Liver (tissue), 3 donors: ENCODE results near the gene BRF1.

ENCODE experiments used
- RAD21 ChIP-seq, 2 donors: IDR thresholded peaks; 2 replicates each; pipeline ENCODE4 v1.6.1; 2016; ENCODE audit warnings: antibody characterized with exemption in 2 of 2, mild to moderate bottlenecking in 2 of 2
- YY1 ChIP-seq: IDR thresholded peaks from 2 replicates; pipeline ENCODE4 v1.6.1; 2016; ENCODE audit warnings: antibody characterized with exemption, mild to moderate bottlenecking
- TF ChIP-seq, protein P1 (sequence below): fragments of 150-350 bp; IDR thresholded peaks from 2 replicates; pipeline ENCODE4 v1.5.1; 2017; ENCODE audit warnings: improper control_type of control experiment, low read depth, low read length; ENCODE audit not compliant: missing input control
- TF ChIP-seq, protein P2 (sequence below): IDR thresholded peaks from 2 replicates; pipeline ENCODE4 v1.6.1; 2016; ENCODE audit warnings: antibody characterized with exemption, mild to moderate bottlenecking
- TF ChIP-seq, protein P3 (sequence below): IDR thresholded peaks from 2 replicates; pipeline ENCODE4 v1.6.1; 2016; ENCODE audit warnings: antibody characterized with exemption
- donor health status: healthy.
- donor health status: healthy.

DNA sequence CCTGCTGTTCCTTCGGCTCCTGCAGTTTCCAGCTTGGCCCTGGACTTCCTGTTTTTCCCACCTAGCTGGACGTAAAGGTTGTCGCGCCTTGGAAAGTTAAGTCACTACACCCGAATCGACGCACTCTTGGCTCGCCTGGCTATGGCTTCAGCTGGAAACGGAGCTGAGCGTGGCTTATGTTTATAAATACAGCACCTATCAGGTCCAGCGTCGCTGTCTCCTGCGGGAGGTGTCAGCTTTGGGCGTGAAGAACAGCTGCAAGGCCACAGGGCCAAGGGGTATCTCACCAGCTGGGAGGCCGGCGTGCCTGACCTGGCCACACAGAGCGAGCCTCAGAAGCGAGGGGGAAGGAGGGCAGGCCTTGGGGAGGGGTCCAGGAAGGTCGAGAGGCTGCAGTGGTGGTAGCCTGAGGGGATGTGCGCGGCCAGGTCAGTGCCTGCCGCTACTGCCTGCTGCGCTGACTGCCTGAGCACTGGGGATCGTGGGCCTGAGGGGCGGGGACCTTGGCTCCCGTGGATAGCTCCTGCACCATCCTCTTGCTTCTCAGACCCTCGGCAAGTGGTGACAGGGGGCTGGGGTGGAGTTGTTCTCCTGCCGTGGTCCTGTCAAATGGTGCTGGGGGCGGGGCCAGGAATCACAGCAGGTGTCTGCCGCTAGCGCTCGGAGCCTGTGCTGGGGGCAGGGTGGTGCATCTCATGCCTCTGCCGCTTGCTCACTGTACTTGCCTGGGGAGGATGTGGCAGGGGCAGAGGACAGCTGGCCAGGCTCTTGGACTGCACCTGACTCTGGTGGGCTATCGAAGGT, 26.3 kb upstream of the BRF1 start:
- TF ChIP-seq, protein P1, sequence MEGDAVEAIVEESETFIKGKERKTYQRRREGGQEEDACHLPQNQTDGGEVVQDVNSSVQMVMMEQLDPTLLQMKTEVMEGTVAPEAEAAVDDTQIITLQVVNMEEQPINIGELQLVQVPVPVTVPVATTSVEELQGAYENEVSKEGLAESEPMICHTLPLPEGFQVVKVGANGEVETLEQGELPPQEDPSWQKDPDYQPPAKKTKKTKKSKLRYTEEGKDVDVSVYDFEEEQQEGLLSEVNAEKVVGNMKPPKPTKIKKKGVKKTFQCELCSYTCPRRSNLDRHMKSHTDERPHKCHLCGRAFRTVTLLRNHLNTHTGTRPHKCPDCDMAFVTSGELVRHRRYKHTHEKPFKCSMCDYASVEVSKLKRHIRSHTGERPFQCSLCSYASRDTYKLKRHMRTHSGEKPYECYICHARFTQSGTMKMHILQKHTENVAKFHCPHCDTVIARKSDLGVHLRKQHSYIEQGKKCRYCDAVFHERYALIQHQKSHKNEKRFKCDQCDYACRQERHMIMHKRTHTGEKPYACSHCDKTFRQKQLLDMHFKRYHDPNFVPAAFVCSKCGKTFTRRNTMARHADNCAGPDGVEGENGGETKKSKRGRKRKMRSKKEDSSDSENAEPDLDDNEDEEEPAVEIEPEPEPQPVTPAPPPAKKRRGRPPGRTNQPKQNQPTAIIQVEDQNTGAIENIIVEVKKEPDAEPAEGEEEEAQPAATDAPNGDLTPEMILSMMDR = no peak
- TF ChIP-seq YY1 (no peak), RAD21 (IDR thresholded peaks at IDR 0.05) (no peak)
- TF ChIP-seq, protein P2, sequence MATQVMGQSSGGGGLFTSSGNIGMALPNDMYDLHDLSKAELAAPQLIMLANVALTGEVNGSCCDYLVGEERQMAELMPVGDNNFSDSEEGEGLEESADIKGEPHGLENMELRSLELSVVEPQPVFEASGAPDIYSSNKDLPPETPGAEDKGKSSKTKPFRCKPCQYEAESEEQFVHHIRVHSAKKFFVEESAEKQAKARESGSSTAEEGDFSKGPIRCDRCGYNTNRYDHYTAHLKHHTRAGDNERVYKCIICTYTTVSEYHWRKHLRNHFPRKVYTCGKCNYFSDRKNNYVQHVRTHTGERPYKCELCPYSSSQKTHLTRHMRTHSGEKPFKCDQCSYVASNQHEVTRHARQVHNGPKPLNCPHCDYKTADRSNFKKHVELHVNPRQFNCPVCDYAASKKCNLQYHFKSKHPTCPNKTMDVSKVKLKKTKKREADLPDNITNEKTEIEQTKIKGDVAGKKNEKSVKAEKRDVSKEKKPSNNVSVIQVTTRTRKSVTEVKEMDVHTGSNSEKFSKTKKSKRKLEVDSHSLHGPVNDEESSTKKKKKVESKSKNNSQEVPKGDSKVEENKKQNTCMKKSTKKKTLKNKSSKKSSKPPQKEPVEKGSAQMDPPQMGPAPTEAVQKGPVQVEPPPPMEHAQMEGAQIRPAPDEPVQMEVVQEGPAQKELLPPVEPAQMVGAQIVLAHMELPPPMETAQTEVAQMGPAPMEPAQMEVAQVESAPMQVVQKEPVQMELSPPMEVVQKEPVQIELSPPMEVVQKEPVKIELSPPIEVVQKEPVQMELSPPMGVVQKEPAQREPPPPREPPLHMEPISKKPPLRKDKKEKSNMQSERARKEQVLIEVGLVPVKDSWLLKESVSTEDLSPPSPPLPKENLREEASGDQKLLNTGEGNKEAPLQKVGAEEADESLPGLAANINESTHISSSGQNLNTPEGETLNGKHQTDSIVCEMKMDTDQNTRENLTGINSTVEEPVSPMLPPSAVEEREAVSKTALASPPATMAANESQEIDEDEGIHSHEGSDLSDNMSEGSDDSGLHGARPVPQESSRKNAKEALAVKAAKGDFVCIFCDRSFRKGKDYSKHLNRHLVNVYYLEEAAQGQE = no peak
- TF ChIP-seq, protein P3, sequence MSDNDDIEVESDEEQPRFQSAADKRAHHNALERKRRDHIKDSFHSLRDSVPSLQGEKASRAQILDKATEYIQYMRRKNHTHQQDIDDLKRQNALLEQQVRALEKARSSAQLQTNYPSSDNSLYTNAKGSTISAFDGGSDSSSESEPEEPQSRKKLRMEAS = no peak
